ENCODE data around the gene CAGE1.

DNA sequence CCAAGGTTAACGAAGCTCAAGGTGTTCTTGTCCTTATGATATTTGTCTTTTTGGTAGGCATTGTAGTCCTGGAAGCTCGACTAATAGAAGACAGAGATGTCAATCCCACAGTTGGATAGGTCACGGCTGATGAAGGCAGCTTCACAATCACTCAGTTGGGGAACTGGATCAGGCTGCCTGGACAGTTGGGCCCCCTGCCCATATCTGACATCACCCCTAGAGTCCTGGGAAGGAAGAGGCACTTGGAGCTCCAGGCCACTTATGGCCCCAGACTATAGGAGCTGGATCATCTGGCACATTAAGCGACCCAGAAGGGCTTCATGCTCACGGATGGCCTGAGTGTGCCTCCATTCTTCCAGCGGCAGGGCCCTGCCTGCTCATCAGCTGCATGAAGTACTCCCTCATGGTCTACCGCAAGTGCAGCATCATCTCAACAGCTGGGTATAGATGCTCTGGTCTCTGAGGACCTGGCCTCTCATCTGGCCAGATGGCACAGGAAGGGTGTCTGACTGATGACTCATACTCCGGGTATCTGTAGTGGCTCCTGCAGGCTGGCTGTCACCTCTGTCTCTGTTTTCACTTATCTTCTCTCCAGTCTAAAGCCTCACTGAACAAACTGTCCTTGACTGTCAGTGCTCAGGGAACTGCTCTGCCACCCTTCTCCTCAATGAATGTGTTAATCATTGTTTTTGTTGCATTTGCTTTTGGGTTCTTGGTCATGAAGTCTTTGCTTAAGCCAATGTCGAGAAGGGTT is 47.4 kb downstream of the CAGE1 start:
- TF ChIP-seq, protein P1, sequence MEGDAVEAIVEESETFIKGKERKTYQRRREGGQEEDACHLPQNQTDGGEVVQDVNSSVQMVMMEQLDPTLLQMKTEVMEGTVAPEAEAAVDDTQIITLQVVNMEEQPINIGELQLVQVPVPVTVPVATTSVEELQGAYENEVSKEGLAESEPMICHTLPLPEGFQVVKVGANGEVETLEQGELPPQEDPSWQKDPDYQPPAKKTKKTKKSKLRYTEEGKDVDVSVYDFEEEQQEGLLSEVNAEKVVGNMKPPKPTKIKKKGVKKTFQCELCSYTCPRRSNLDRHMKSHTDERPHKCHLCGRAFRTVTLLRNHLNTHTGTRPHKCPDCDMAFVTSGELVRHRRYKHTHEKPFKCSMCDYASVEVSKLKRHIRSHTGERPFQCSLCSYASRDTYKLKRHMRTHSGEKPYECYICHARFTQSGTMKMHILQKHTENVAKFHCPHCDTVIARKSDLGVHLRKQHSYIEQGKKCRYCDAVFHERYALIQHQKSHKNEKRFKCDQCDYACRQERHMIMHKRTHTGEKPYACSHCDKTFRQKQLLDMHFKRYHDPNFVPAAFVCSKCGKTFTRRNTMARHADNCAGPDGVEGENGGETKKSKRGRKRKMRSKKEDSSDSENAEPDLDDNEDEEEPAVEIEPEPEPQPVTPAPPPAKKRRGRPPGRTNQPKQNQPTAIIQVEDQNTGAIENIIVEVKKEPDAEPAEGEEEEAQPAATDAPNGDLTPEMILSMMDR (IDR thresholded peaks at IDR 0.05 in 4 of 5, conservative IDR thresholded peaks at IDR 0.05 in 1 of 5) = no peak
- TF ChIP-seq POLR2A (IDR thresholded peaks at IDR 0.05) = no peak
